Heart left ventricle (tissue), 13 donors: Measurements from ENCODE around the gene NUMA1.

Experiments
- CTCF ChIP-seq, 12 donors: fragments of 200-600 bp; sonication (generic) in 4 of 12; IDR thresholded peaks; one replicate each; pipeline versions ENCODE4 v1.5.0 to v1.8.0; 2018 to 2022; ENCODE audit warnings: antibody characterized with exemption in 12 of 12, mild to moderate bottlenecking in 5 of 12
- POLR2A ChIP-seq, 2 donors: fragments of 450-650 bp; IDR thresholded peaks; one replicate each; pipeline ENCODE4 v1.6.1; 2017; ENCODE audit warnings: antibody characterized with exemption in 2 of 2, mild to moderate bottlenecking in 2 of 2, moderate library complexity in 2 of 2
- donor health status: ischemic (EF 13 %, LVEDD 7.1; RV severe dilation, severe dysfunction).
- donor health status: DM: no; HTN: yes; CAD: no.
- donor health status: DM: no; HTN: no; CAD: no.
- donor health status: ischemic (EF 25% LVEDD 6.9; RV normal size, moderate dysfunction).
- donor health status: ischemic (EF 25% LVEDD 5.7; RV mildly dilated, moderate dysfunction).
- donor health status: ischemic (EF 35%, LVEDD 5.7; RV mildly dilated, moderate dysfunction).
- donor health status: nonischemic (EF 11% LVEDD 7.7; RV severe dilation, severe dysfunction).
- donor health status: DM: yes; HTN: yes; CAD: no.
- donor health status: PGD.
- donor health status: ischemic (EF 29% LVEDD 5.4; RV normal size, mild dysfunction).
- donor health status: nonischemic (EF 23%, LVEDD 6.1; RV moderate dilation, normal function).

DNA sequence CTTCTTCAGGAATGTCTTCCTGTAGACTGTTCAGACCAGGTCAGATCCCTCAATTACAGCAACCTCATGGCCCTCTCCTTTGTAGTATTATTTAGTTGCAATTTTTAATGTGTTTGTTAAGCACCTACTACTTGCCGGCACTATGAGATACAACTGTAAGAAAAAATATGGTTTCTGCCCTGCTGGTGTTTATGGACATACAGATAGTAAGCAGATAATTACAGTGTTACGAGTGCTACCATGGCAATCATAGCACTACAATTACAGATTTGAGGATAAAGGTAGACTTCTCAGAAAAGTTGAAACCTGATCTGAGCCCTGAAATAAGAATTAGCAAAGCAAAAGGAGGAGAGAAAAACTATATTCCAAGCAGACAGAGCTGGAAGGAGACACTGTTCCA is 3.1 kb upstream of the NUMA1 start:
- no peak for TF ChIP-seq CTCF (IDR thresholded peaks at IDR 0.05)
- no peak for TF ChIP-seq POLR2A (IDR thresholded peaks at IDR 0.05)
